Activated naive CD4-positive, alpha-beta T cell treated with Interleukin-2 at 50 U/mL for 16 hours (primary cell): Measurements from ENCODE around the gene DHRS3.
"Not testable (repeated sequence)": the region's sequence is repeated elsewhere in the genome, so short reads cannot be mapped to it uniquely, and the experiment has no call there.

Source experiments
- DNase-seq: peaks from one replicate; pipeline ENCODE4 v3.0.0-alpha.2; 2020

DHRS3 gene

DNA sequence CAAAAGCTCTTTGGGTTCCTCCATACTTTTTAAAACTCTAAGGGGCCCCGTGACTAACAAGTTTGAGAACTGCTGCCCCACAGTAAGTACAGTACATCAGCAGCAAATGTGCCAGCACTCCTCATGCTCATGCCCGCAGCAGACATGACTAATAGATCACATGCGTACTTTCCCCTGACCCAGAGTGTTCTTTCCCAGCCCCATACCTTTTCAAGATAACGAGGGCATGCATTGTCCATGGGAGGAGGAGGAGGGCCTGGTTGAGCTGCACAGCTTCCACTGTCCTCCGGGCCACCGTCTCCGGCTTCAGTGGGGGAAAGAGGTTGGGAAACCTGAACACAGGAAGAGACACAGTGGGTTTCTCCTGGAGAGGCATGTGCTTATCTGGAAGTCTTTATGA, 45.5 kb downstream of the DHRS3 start:
- DNase-seq = no peak

DNA sequence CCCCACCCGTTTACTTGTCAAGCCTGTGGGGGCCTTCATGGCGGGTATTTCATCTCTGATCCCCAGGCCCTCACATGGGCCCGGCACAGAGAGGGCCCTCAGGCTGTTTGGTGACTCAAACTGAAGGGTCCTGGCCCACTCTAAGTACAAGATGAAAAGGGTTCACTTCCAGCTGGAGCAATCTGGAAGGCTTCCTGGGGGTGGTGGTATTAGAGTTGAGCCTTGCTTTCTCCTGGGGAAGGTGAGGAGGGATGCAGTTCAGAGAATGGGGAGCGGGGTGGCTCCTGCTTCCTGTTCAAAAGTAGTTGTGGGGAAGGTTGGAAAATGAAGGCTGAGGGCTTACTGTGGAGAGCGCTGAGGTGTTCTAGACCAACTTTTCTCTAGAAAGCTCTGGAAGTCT, 47.7 kb downstream of the DHRS3 start:
- no peak for DNase-seq

- no peak for DNase-seq
Measured at GRCh38 chr1:12568009-12568767, 49.8 kb downstream of the DHRS3 start.

GRCh38 chr1:12567288-12567819, 50.7 kb downstream of the DHRS3 start:
- no peak for DNase-seq

- no peak for DNase-seq
Measured at GRCh38 chr1:12566484-12567287, 51.3 kb downstream of the DHRS3 start.

GRCh38 chr1:12565966-12566352, 52.1 kb downstream of the DHRS3 start:
- no peak for DNase-seq

- DNase-seq = no peak
Measured at GRCh38 chr1:12565094-12565965, 52.7 kb downstream of the DHRS3 start.

- not testable (repeated sequence) for DNase-seq
Measured at GRCh38 chr1:12564251-12564650, 53.8 kb downstream of the DHRS3 start.

DNA sequence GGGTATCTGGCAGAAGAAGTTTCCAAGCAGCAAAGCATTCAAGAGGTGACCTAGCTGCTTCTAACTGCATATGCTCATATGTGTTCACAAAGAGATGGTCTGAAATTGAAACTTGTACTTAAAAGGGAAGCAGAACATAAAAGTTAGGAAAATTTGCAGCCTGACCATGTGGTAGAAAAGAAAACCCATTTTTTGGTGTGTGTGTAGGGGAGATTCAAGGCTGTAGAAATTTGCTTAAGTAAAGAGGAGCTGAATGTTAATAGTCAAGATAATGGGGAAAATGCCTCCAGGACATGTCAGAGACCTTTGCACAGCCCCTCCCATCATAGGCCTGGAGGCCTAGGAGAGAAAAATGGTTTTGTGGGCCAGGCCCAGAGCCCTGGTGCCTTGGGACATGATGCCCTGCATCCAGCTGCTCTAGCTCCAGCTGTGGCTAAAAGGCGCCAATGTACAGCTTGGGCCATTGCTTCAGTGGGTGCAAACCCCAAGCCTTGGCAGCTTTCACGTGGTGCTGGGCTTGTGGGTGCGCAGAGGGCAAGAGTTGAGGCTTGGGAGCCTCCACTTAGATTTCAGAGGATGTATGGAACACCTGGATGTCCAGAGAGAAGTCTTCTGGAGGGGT, 54.9 kb downstream of the DHRS3 start:
- no peak for DNase-seq

- DNase-seq = no peak
Measured at GRCh38 chr1:12561121-12561520, 56.9 kb downstream of the DHRS3 start.

- no peak for DNase-seq
Measured at GRCh38 chr1:12556957-12557935, 60.8 kb downstream of the DHRS3 start.

DNA sequence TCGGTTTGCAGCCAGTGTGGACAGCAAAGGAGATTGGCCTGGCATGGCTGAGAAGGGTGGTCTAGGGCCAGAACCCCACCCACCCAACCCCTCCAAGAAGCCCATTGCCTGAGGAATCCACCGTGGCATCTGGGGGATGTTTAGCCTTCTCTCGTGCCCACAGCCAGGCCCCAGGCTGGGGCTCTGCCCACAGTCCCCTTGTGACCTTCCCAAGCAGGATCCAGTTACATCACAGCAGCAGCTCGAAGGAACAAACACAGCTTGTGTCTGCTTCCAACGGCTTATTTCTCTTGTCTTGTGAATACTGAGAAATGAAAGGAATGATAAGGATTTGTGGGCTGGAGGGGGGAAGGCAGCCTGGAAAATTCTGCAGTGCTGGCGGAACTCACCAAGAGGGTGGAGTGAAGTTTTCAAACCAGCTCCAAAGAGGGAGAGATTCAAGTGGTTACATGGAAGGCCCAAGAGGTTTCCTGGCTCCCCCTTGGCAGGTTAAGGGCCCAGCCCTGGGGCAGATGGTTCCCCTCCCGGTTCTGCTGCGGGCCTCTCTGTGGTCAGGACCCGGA, 61.6 kb downstream of the DHRS3 start:
- no peak for DNase-seq

GRCh38 chr1:12555411-12556367, 62.3 kb downstream of the DHRS3 start:
- no peak for DNase-seq

- no peak for DNase-seq
Measured at GRCh38 chr1:12554521-12555305, 63.3 kb downstream of the DHRS3 start.

GRCh38 chr1:12553963-12554362, 64.0 kb downstream of the DHRS3 start:
- no peak for DNase-seq

GRCh38 chr1:12552951-12553921, 64.8 kb downstream of the DHRS3 start:
- DNase-seq = no peak

- no peak for DNase-seq
Measured at GRCh38 chr1:12552111-12552888, 65.7 kb downstream of the DHRS3 start.
